ENCODE data around the gene GASK1A.

GRCh38 chr3:43073836-43074220, 94.7 kb downstream of the GASK1A start:
- no peak for TF ChIP-seq CTCF (conservative IDR thresholded peaks at IDR 0.05)
- no peak for TF ChIP-seq ZFX (IDR thresholded peaks at IDR 0.05)
